Activated CD4-positive, alpha-beta T cell treated with anti-CD3 and anti-CD28 coated beads for 36 hours (primary cell): ENCODE measurements around the gene CENPP. TPM values are rescaled to one million over a fixed set of nuclear protein-coding genes. Genes with fewer than 3 reads are reported as not detected.

Source experiments
- ATAC-seq: fragments of 200-7000 bp; cut with Tn5 transposase; one replicate; pipeline ENCODE4 v1.10.0; 2021; ENCODE audit warnings: mild to moderate bottlenecking, moderate library complexity
- CTCF ChIA-PET: fragments of 350-600 bp; sonication (Branson Sonifier 250); formaldehyde crosslinking; loops from one replicate; lab custom pipeline; 2021; ENCODE audit warnings: antibody characterized with exemption; lab: Charles Lee
- POLR2A ChIA-PET: fragments of 350-600 bp; sonication (Branson Sonifier 250); formaldehyde crosslinking; loops from one replicate; lab custom pipeline; 2021; ENCODE audit warnings: antibody characterized with exemption, inconsistent platforms; lab: Charles Lee
- DNase-seq: peaks from one replicate; pipeline ENCODE4 v3.0.0-alpha.2; 2020
- H3K27ac Mint-ChIP-seq: one replicate; pipeline ENCODE4 v1.8.0; 2021; ENCODE audit warnings: mixed read lengths
- H3K27me3 Mint-ChIP-seq: one replicate; pipeline ENCODE4 v1.8.0; 2021; ENCODE audit warnings: mixed read lengths
- H3K36me3 Mint-ChIP-seq: one replicate; pipeline ENCODE4 v1.8.0; 2021; ENCODE audit warnings: low read depth, mixed read lengths
- H3K4me1 Mint-ChIP-seq: one replicate; pipeline ENCODE4 v1.8.0; 2021; ENCODE audit warnings: mixed read lengths
- H3K4me3 Mint-ChIP-seq: one replicate; pipeline ENCODE4 v1.8.0; 2021; ENCODE audit warnings: mild to moderate bottlenecking, moderate library complexity, mixed read lengths
- H3K9me3 Mint-ChIP-seq: one replicate; pipeline ENCODE4 v1.8.0; 2021; ENCODE audit warnings: low read depth, mixed read lengths
- intact Hi-C, 2 experiments: fragments of 100-400 bp; cut with DNase I in 1 of 2; cut with micrococcal nuclease in 1 of 2; formaldehyde crosslinking; loops; one replicate each; pipeline versions ENCODE4 v1.14.2 to v1.15.1; 2022 to 2024; cut with DNase I, micrococcal nuclease
- total RNA-seq, 2 experiments: library from RNA; stranded (reverse); gene quantifications; one replicate each; pipeline ENCODE4 v1.2.3, GENCODE V29; 2021

The CENPP gene
- total RNA-seq, 2 experiments from 2014 or later: 22.8 to 32.3 TPM

GRCh38 chr9:92293452-92294296 is 32.1 kb upstream of the CENPP start, which contains the start of gene IARS1:
IARS1 (minus strand) TSS chr9:92293697; CDS start chr9:92289419, 4,278 bp downstream.
- ChIA-PET POLR2A (interaction anchor here (0.6 to 0.8 kb wide), 2 partner anchors 31 to 58 kb away, joined by 4 to 8 read pairs; no protein-coding TSS in a partner anchor), CTCF (interaction anchor here (1.7 kb wide), 1 partner anchor 32 kb away, joined by 6 read pairs; the partner anchor contains the start of genes CENPP and NOL8)
- peak within 1 kb of the TSS; percentile 87 for H3K4me3 Mint-ChIP-seq
- H3K27me3 Mint-ChIP-seq: no peaks in the 10 kb centered on the region
- H3K9me3 Mint-ChIP-seq: no peaks in the 10 kb centered on the region
- H3K36me3 Mint-ChIP-seq: peaks cover 64% of the 10 kb centered on the region
- H3K4me1 Mint-ChIP-seq: peaks cover 56% of the 10 kb centered on the region
- DNase-seq: peak; percentile 99
- peak within 1 kb of the TSS; percentile 98 for H3K27ac Mint-ChIP-seq
- intact Hi-C loops: loop anchor here (1.0 to 10.0 kb wide), 9 partner anchors 32 to 1161 kb away; partner anchors contain the start of genes CENPP (in 2 of the 2), NOL8 (in 2 of the 2), BICD2 (in 1 of the 2) and CARD19 (in 1 of the 2)
- peak; percentile 95 for ATAC-seq

DNA sequence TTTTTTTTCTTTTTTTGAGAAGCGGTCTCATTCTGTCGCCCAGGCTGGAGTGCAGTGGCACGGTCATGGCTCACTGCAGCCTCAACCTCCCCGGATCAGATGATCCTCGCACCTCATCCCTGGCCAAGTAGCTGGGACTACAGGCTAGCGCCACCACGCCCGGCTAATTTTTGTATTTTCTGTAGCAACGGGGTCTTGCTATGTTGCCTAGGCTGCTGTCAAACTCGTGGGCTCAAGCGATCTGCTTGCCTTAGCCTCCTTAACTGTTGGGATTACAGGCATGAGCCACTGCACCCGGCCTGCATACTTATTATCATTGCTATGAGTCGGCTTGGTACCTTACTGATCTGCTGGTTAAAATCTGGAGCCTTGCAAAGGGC is 31.5 kb upstream of the CENPP start:
- Mint-ChIP-seq H3K4me1 (peaks cover 58% of the 10 kb centered on the region), H3K36me3 (peaks cover 66% of the 10 kb centered on the region), H3K27ac (peak overlapping the region; percentile 98), H3K27me3 (no peaks in the 10 kb centered on the region), H3K4me3 (peak overlapping the region; percentile 87), H3K9me3 (no peaks in the 10 kb centered on the region)
- ChIA-PET CTCF (interaction anchor here (0.7 to 1.7 kb wide), 2 partner anchors 18 to 32 kb away, joined by 3 to 6 read pairs; partner anchors contain the start of genes CENPP and NOL8), POLR2A (interaction anchor here (0.6 to 0.8 kb wide), 2 partner anchors 30 to 59 kb away, joined by 4 to 8 read pairs; no protein-coding TSS in a partner anchor)
- ATAC-seq (no peak), DNase-seq (peak; percentile 39)
- intact Hi-C loops: loop anchor here (5.0 to 10.0 kb wide), 5 partner anchors 162 to 1161 kb away; partner anchors contain the start of genes CARD19 (in 1 of the 2), FAM120A (in 1 of the 2), FAM120AOS (in 1 of the 2) and ZNF484 (in 1 of the 2)

- ATAC-seq: no peak
- H3K4me1 Mint-ChIP-seq: peaks cover 48% of the 10 kb centered on the region
- POLR2A ChIA-PET: no interaction called here
Observed at GRCh38 chr9:92295240-92295790, 30.4 kb upstream of the CENPP start.

DNA sequence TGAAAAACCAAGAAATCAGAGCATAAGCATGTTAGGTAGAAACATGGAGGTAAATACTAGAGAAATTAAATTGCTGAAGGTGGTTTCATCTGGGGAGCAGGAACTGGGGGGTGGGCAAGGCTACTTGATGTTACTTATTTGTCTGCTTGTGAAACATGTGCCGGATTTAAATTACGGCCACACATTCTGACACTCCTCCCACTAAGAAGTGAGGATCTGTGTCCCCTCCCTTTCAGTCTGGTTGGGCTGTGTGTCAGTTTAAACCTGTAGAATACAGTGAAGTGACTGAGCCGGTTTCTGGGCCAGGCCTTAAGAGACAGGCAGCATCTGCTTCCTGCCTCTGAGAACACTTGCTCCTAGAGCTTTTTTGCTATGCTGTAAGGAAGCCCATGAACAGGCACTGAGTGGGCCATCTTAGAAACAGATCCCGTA is 29.9 kb upstream of the CENPP start:
- Mint-ChIP-seq H3K27me3 (no peaks in the 10 kb centered on the region), H3K36me3 (peaks cover 60% of the 10 kb centered on the region), H3K9me3 (no peaks in the 10 kb centered on the region), H3K27ac (no peak overlapping the region), H3K4me1 (peaks cover 43% of the 10 kb centered on the region), H3K4me3 (no peak overlapping the region)
- DNase-seq (no peak), ATAC-seq (no peak)
- ChIA-PET CTCF (interaction anchor here (0.7 to 1.7 kb wide), 3 partner anchors 21 to 30 kb away, joined by 3 to 6 read pairs (median 3); partner anchors contain the start of genes CENPP and NOL8), POLR2A (no interaction called here)
- intact Hi-C loops: loop anchor here (10.0 kb wide), 4 partner anchors 339 to 1159 kb away; partner anchors contain the start of genes CARD19 (in 1 of the 2), FAM120A (in 1 of the 2), FAM120AOS (in 1 of the 2) and ZNF484 (in 1 of the 2)

More at GRCh38 chr9:92295240-92295790, 30.4 kb upstream of the CENPP start:
- Mint-ChIP-seq H3K36me3 (peaks cover 62% of the 10 kb centered on the region), H3K27me3 (no peaks in the 10 kb centered on the region), H3K4me3 (peak overlapping the region; percentile 51), H3K27ac (peak overlapping the region; percentile 70), H3K9me3 (no peaks in the 10 kb centered on the region)
- CTCF ChIA-PET: interaction anchor here (0.7 to 1.7 kb wide), 4 partner anchors 17 to 31 kb away, joined by 3 to 6 read pairs (median 3); partner anchors contain the start of genes CENPP and NOL8
- intact Hi-C loops: loop anchor here (10.0 kb wide), 4 partner anchors 339 to 1159 kb away; partner anchors contain the start of genes CARD19 (in 1 of the 2), FAM120A (in 1 of the 2), FAM120AOS (in 1 of the 2) and ZNF484 (in 1 of the 2)
- DNase-seq: no peak

- CTCF ChIA-PET: no interaction called here
- intact Hi-C loops: loop anchor here (10.0 kb wide), 4 partner anchors 337 to 1157 kb away; partner anchors contain the start of genes CARD19 (in 1 of the 2), FAM120A (in 1 of the 2), FAM120AOS (in 1 of the 2) and ZNF484 (in 1 of the 2)
- Mint-ChIP-seq H3K9me3 (no peaks in the 10 kb centered on the region), H3K36me3 (peaks cover 53% of the 10 kb centered on the region), H3K27ac (peak overlapping the region; percentile 79), H3K4me1 (peaks cover 28% of the 10 kb centered on the region), H3K27me3 (no peaks in the 10 kb centered on the region), H3K4me3 (peak overlapping the region; percentile 35)
- no peak for ATAC-seq
- POLR2A ChIA-PET: no interaction called here
- no peak for DNase-seq
Observed at GRCh38 chr9:92297611-92298010, 28.1 kb upstream of the CENPP start.

DNA sequence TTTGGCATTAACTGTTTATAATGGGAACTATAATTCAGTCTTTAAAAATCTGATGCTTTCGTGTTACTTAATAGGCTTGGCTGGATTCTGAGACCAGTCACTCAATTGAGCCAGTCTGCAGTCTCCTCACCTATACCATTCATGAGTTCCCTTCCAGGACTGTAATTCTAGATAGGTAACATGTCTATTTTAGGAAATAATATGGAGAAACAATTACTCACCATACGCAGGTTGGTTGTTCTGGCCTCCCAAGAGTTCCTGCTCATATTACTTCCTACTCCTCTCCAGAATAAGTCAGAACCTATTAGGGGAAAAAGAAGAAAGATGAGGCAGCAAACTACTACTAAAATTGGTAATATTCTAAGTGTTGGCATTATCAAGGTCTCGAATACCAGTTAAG is 27.7 kb upstream of the CENPP start:
- Mint-ChIP-seq H3K4me1 (peaks cover 24% of the 10 kb centered on the region), H3K9me3 (no peaks in the 10 kb centered on the region), H3K4me3 (peak overlapping the region; percentile 35), H3K27ac (peak overlapping the region; percentile 79), H3K36me3 (peaks cover 53% of the 10 kb centered on the region), H3K27me3 (no peaks in the 10 kb centered on the region)
- no peak for DNase-seq
- POLR2A ChIA-PET: no interaction called here
- no peak for ATAC-seq
- intact Hi-C loops: loop anchor here (10.0 kb wide), 4 partner anchors 337 to 1157 kb away; partner anchors contain the start of genes CARD19 (in 1 of the 2), FAM120A (in 1 of the 2), FAM120AOS (in 1 of the 2) and ZNF484 (in 1 of the 2)
- CTCF ChIA-PET: no interaction called here

GRCh38 chr9:92299116-92299515 is 26.6 kb upstream of the CENPP start:
- Mint-ChIP-seq H3K36me3 (peaks cover 51% of the 10 kb centered on the region), H3K27me3 (no peaks in the 10 kb centered on the region), H3K9me3 (no peaks in the 10 kb centered on the region), H3K4me1 (peaks cover 24% of the 10 kb centered on the region), H3K4me3 (no peak overlapping the region), H3K27ac (peak overlapping the region; percentile 52)
- POLR2A ChIA-PET: no interaction called here
- DNase-seq (no peak), ATAC-seq (no peak)
- CTCF ChIA-PET: no interaction called here
- intact Hi-C loops: loop anchor here (10.0 kb wide), 4 partner anchors 336 to 1156 kb away; partner anchors contain the start of genes CARD19 (in 1 of the 2), FAM120A (in 1 of the 2), FAM120AOS (in 1 of the 2) and ZNF484 (in 1 of the 2)

DNA sequence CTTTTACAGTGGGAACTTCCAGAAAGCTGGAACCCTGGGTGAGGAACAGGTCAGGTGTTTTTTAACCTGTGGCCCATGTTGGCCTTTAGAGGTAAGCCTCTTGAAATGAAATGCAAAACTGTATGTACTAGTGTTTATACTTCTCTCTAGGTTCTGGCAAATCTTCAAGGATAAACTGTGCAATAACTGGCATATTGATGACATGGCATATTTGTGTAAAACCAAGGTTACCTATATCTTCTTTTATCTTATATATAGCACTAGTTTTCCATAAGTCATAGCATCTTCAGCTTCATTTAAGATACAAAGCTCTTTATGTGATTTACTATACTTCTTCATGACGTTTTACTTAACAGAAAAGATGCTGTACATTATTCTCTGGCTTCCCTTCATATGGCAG is 24.8 kb upstream of the CENPP start:
- intact Hi-C loops: no loop called here
- Mint-ChIP-seq H3K27ac (no peak overlapping the region), H3K36me3 (peaks cover 55% of the 10 kb centered on the region), H3K4me3 (no peak overlapping the region), H3K27me3 (no peaks in the 10 kb centered on the region), H3K4me1 (peaks cover 12% of the 10 kb centered on the region), H3K9me3 (no peaks in the 10 kb centered on the region)
- DNase-seq (no peak), ATAC-seq (no peak)
- POLR2A ChIA-PET: no interaction called here
- CTCF ChIA-PET: interaction anchor here (1.2 kb wide), 1 partner anchor 38 kb away, joined by 4 read pairs; no protein-coding TSS in a partner anchor

DNA sequence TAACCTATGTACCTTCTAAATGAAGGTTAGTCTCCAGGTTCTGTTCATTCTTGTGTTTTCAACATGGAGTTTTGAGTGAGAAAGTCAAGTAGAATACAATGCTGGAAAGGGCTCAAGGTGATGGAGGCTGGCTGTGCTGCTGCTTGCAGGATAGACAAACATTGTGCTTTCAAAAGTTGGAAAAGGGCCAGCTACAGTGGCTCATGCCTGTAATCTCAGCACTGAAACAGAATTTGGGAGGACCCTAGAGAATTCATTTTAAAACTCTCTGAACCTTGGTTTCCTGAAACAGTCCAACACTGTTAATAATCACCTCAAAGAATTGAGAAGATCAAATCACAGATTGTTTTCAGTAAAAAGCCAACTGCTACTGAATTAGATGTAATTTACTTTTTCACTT is 16.9 kb upstream of the CENPP start:
- Mint-ChIP-seq H3K27ac (no peak overlapping the region), H3K27me3 (no peaks in the 10 kb centered on the region), H3K4me1 (peaks cover 24% of the 10 kb centered on the region), H3K9me3 (no peaks in the 10 kb centered on the region), H3K36me3 (peaks cover 67% of the 10 kb centered on the region), H3K4me3 (no peak overlapping the region)
- CTCF ChIA-PET: interaction anchor here (1.4 kb wide), 1 partner anchor 35 kb away, joined by 3 read pairs; no protein-coding TSS in a partner anchor
- ATAC-seq (no peak), DNase-seq (no peak)
- POLR2A ChIA-PET: no interaction called here
- intact Hi-C loops: no loop called here

DNA sequence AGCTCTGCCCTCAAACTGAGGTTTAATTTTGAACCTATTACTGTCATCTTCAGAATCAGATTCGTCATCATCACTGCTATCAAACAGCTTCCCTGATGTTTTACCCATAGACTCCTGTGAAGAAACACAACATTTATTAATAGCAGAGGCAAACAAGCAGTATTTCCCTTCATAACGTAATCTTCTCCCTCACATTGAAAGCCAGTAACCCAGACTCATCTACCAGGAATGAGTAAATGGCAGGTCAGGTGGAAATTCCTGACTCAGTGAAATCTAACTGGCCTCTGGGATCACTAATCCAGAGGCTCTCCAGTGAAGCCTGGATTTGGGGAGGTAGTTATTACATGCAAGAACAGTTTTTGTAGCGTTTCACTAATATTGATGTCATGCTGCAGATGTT is 15.2 kb upstream of the CENPP start:
- ATAC-seq (no peak), DNase-seq (no peak)
- Mint-ChIP-seq H3K4me1 (peaks cover 39% of the 10 kb centered on the region), H3K9me3 (no peaks in the 10 kb centered on the region), H3K27ac (no peak overlapping the region), H3K36me3 (peaks cover 70% of the 10 kb centered on the region), H3K27me3 (no peaks in the 10 kb centered on the region), H3K4me3 (no peak overlapping the region)
- POLR2A ChIA-PET: no interaction called here
- CTCF ChIA-PET: interaction anchor here (1.3 kb wide), 1 partner anchor 170 kb away, joined by 5 read pairs; no protein-coding TSS in a partner anchor
- intact Hi-C loops: no loop called here
